ENCODE data around the gene TOPORS.

The TOPORS gene

GRCh38 chr9:32503008-32503407 lies 49.4 kb downstream of the TOPORS start:
- no peak for DNase-seq (ENCODE audit: low read depth in 2 of 2)

DNA sequence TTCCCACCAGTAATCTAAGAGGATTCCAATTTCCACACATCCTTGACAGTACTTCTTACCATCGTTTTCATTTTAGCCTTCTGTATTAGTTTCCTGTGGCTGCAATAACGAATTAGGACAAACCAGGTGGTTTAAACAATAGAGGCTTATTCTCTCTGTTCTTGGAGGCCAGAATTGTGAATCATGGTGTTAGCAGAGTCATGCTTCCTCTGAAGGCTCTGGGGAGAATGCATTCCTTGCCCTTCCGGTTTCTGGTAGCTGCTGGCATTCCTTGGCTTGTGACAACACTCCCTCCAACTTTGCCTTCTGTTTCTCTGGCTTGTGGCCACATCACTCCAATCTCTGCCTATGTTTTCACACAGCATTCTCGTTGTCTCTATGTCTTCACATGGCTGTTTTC lies 49.9 kb downstream of the TOPORS start:
- no peak for DNase-seq (ENCODE audit: low read depth in 2 of 2)

DNA sequence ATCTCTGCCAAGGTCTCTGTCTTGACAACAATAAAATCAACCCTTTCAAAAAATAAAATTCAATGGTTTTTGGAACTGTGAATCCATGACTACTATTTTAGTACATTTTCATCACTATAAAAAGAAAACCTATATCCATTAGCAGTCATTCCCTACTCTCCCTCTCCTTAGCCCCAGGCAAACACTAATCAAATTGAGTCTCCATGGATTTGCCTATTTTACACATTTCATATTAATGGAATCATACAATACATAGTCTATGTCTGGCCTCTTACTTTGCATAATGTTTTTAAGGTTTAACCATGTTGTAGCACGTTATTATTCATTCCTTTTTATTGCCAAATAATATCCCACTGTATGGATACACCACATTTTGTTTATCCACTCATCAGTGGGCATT lies 50.5 kb downstream of the TOPORS start:
- DNase-seq (ENCODE audit: low read depth in 2 of 2) = no peak

DNA sequence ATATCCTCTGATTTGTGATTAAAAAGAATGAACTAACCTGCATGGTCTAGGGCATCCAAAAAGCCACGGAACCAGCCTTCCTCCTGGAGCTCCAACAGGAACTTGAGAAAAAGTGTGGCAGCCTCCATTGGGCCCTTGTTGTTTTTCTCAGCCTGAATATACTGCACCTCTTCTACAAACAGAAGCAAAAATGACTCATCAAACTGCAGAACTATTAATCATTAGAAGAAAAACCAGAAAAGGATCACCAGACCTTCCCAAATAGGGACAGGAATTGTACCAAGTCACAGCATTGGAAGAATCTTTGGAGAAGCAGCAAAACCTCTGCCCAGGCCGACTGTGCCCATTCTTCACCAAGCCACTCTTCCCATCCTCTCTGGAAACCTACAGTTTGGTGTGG lies 51.6 kb downstream of the TOPORS start:
- no peak for DNase-seq (ENCODE audit: low read depth in 2 of 2)

DNA sequence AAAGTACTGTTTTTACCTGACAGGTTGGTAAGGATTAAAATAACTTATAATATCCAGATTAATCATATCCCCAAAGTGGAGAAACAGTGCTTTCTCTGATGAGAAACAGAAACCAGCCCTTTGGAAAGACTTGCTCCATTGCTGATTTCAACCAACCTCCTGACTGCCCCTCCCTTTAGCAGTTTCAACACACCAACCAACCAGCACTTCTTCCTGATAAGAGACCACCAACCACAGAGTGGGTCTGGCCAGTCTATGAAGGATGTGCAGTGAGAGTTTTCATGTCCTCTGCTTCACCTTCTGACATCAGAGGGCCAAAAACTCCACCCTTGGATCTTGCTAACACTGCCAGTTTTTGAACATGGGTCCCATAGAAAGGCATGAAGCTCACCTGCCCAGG lies 54.5 kb downstream of the TOPORS start:
- no peak for DNase-seq (ENCODE audit: low read depth in 2 of 2)

DNA sequence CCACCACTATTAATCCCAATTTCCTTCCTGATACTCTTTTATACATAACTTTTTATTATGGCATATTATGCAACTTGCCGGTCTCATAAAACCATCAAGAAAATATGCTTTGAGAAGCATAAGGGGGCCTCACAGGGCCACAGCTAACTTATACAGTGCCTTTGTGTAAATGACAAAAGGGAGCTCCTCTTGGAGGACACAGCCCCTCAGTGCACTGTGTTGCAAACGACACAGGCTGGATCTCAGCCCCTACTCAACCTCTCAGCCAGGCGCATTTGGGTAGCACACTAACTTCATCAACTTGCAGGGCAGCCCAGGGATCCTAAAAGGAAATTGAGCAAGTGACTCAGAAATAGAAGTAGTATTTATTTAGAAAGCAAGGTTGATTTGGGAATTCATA lies 61.8 kb downstream of the TOPORS start:
- DNase-seq (ENCODE audit: low read depth in 2 of 2) = no peak
